Fibroblast of lung (primary cell): ENCODE results near the gene PER2. TPM values are rescaled to one million over a fixed set of nuclear protein-coding genes. Genes with fewer than 3 reads are reported as not detected.

Experiments
- DNase-seq, 2 donors: peaks; one replicate each; pipeline versions ENCODE4 v3.0.0 to v3.0.0-alpha.2; 2010; ENCODE audit warnings: low read depth in 2 of 2
- H2AFZ ChIP-seq: 2 replicates; pipeline ENCODE4 v1.5.1; 2012; ENCODE audit warnings: low read length, control low read depth, inconsistent platforms
- H3K27ac ChIP-seq: 2 replicates; pipeline ENCODE4 v1.5.1; 2011; ENCODE audit warnings: low read length, control low read depth; ENCODE audit not compliant: insufficient read depth
- H3K27me3 ChIP-seq: 2 replicates; pipeline ENCODE4 v1.5.1; 2011; ENCODE audit warnings: mild to moderate bottlenecking, low read length; ENCODE audit not compliant: control insufficient read depth, insufficient read depth
- H3K36me3 ChIP-seq: 2 replicates; pipeline ENCODE4 v1.5.1; 2011; ENCODE audit warnings: low read length; ENCODE audit not compliant: control insufficient read depth, insufficient read depth
- H3K4me1 ChIP-seq: 2 replicates; pipeline ENCODE4 v1.5.1; 2011; ENCODE audit warnings: low read length; ENCODE audit not compliant: control insufficient read depth, insufficient read depth; ENCODE audit errors: extremely low read depth
- H3K4me2 ChIP-seq: 2 replicates; pipeline ENCODE4 v1.5.1; 2011; ENCODE audit warnings: low read length, control low read depth; ENCODE audit not compliant: insufficient read depth; ENCODE audit errors: extremely low read depth
- H3K4me3 ChIP-seq, 4 experiments: fragments of 200-600 bp in 1 of 4; sonication (generic) in 1 of 4; replicated peaks in 1 of 4; 2 replicates each; pipeline ENCODE4 v1.5.1; 2011 to 2016; ENCODE audit warnings: low read length in 4 of 4, low read depth in 3 of 4, mild to moderate bottlenecking in 3 of 4, control low read depth in 2 of 4, inconsistent platforms in 1 of 4, mixed read lengths in 1 of 4; ENCODE audit not compliant: insufficient read depth in 1 of 4; ENCODE audit errors: control extremely low read depth in 1 of 4
- H3K79me2 ChIP-seq: 2 replicates; pipeline ENCODE4 v1.5.1; 2012; ENCODE audit warnings: mild to moderate bottlenecking, low read length, inconsistent platforms; ENCODE audit not compliant: control insufficient read depth, insufficient read depth
- H3K9ac ChIP-seq: 2 replicates; pipeline ENCODE4 v1.5.1; 2011; ENCODE audit warnings: mild to moderate bottlenecking, low read length, control low read depth; ENCODE audit not compliant: insufficient read depth
- H3K9me3 ChIP-seq: 2 replicates; pipeline ENCODE4 v1.5.1; 2012; ENCODE audit warnings: low read depth, low read length; ENCODE audit not compliant: control insufficient read depth, insufficient read depth
- H4K20me1 ChIP-seq: 2 replicates; pipeline ENCODE4 v1.5.1; 2011; ENCODE audit warnings: low read length; ENCODE audit not compliant: control insufficient read depth, insufficient read depth; ENCODE audit errors: extremely low read depth
- EZH2 ChIP-seq: IDR thresholded peaks from 2 replicates; pipeline ENCODE4 v1.5.1; 2012; ENCODE audit warnings: low read length, control low read depth, mild to moderate bottlenecking; ENCODE audit errors: missing control alignments
- polyA plus RNA-seq, 2 donors: library from polyadenylated mRNA; depleted of rRNA in 1 of 2; stranded (reverse) in 1 of 2; unstranded in 1 of 2; fragments of >200 nt; gene quantifications; 2 replicates each; pipeline ENCODE4 v1.2.1, GENCODE V29; 2011 to 2012; ENCODE audit warnings: missing spikeins in 1 of 2
- total RNA-seq: library from RNA; depleted of rRNA; stranded (reverse); fragments of >200 nt; gene quantifications from 2 replicates; pipeline ENCODE4 v1.2.1, GENCODE V29; 2014
- TF ChIP-seq, protein P1 (sequence below), 2 donors: IDR thresholded peaks in 1 of 2; conservative IDR thresholded peaks in 1 of 2; 1 replicate in 1 of 2; 2 replicates in 1 of 2; pipeline ENCODE4 v1.5.1; 2011 to 2012; ENCODE audit warnings: low read length in 2 of 2, control low read depth in 1 of 2, inconsistent platforms in 1 of 2, low read depth in 1 of 2, mild to moderate bottlenecking in 1 of 2

The PER2 gene
- total and polyA plus RNA-seq, 2 donors (not counting 1 experiment from before 2014, with no cell fraction given), result 1.9 to 4.6 TPM

DNA sequence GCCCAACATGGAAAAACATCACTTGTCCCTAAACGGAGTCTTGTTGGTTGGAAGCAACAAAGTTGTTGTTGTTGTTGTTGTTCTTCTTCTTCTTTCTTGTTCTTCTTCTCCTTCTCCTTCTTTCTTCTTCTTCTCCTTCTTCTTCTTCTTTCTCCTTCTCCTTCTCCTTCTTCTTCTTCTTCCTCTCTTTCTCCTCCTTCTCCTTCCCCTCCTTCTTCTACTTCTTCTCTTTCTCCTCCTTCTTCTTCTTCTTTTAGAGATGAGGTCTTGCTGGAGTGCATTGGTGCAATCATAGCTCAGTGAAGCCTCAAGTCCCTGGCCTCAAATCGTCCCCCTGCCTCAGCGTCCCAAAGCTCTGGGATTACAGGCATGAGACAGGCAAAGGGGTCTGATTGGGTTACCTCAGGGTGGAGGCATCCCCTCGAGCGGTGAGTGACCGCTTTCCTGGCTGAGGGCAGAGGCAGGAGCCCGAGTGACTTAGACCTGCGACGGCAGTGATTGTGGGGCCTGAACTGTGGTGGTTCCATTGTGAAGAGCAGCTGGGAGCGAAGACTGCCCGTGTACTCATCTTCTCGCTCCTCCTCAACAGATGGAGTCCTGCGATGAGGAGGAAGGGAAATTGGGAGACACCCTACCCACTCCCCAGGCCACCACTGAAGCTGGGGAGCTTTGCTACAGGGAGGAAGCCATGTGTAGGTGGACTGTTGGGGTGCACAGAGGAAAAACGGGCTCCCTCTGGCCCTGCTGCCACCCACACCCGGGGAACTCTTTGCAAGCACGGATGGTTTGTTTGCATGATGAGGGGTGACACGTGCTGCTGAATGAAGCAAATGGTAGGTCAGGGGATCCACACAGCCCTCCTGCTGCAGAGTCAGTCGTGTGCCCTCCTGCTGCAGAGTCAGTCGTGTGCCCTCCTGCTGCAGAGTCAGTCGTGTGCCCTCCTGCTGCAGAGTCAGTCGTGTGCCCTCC lies 7.0 kb upstream of the PER2 start:
- Histone ChIP-seq H3K9me3 (no peaks in the 10 kb centered on the region), H3K27me3 (peaks cover 15% of the 10 kb centered on the region), H2AFZ (no peak overlapping the region), H3K4me2 (no peak overlapping the region), H3K9ac (no peak overlapping the region), H3K36me3 (no peaks in the 10 kb centered on the region), H3K4me3 (no peak overlapping the region), H3K79me2 (no peaks in the 10 kb centered on the region), H4K20me1 (no peaks in the 10 kb centered on the region), H3K27ac (no peak overlapping the region), H3K4me1 (no peaks in the 10 kb centered on the region)
- DNase-seq, result no peak
- no peak for TF ChIP-seq EZH2
- TF ChIP-seq, protein P1, sequence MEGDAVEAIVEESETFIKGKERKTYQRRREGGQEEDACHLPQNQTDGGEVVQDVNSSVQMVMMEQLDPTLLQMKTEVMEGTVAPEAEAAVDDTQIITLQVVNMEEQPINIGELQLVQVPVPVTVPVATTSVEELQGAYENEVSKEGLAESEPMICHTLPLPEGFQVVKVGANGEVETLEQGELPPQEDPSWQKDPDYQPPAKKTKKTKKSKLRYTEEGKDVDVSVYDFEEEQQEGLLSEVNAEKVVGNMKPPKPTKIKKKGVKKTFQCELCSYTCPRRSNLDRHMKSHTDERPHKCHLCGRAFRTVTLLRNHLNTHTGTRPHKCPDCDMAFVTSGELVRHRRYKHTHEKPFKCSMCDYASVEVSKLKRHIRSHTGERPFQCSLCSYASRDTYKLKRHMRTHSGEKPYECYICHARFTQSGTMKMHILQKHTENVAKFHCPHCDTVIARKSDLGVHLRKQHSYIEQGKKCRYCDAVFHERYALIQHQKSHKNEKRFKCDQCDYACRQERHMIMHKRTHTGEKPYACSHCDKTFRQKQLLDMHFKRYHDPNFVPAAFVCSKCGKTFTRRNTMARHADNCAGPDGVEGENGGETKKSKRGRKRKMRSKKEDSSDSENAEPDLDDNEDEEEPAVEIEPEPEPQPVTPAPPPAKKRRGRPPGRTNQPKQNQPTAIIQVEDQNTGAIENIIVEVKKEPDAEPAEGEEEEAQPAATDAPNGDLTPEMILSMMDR (conservative IDR thresholded peaks at IDR 0.05 in 1 of 2, IDR thresholded peaks at IDR 0.05 in 1 of 2; ENCODE audit: low read depth in 1 of 2, low read length in 2 of 2), result no peak

DNA sequence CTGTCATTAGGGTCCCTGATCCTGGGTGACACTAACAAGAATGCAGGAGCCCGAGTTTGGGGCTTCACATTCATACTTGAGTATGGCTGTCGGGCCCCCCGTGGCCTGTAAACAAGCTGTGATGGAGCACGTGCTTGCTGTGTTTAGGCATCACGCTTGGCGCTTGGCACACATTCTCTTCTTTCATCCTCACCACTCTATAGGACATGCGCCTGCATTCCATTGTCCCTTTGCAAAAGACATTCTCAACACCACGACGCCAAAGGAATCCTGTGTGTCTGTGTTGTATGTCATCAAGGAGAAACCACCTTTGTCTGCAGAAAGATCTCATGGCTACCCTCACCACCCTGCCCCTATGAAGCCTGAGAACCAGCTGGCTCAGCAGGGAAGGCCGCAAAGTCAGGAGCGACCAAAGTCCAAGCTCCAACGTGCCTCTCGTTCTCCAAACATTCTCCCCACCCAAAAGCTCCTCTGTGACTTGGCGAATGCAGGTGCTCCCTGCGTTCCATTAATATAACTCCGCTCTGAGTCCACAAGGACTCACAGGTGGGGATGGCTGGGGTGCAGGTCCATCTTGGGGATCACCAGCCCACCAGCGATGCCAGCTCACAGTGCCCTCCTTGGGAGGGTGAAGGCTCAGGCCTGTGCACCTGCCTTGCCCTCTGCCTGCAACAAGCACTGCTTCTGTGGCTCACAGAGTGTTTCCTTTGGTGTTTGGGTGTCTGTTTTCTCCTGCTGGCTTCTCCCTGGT lies 6.2 kb upstream of the PER2 start:
- Histone ChIP-seq H2AFZ (no peak overlapping the region), H4K20me1 (no peaks in the 10 kb centered on the region), H3K79me2 (no peaks in the 10 kb centered on the region), H3K4me3 (no peak overlapping the region), H3K4me2 (no peak overlapping the region), H3K9me3 (no peaks in the 10 kb centered on the region), H3K4me1 (no peaks in the 10 kb centered on the region), H3K27ac (no peak overlapping the region), H3K27me3 (peaks cover 10% of the 10 kb centered on the region), H3K9ac (no peak overlapping the region), H3K36me3 (no peaks in the 10 kb centered on the region)
- TF ChIP-seq EZH2, result no peak
- TF ChIP-seq, protein P1 (conservative IDR thresholded peaks at IDR 0.05 in 1 of 2, IDR thresholded peaks at IDR 0.05 in 1 of 2; ENCODE audit: low read depth in 1 of 2, low read length in 2 of 2), result no peak
- DNase-seq, result no peak

DNA sequence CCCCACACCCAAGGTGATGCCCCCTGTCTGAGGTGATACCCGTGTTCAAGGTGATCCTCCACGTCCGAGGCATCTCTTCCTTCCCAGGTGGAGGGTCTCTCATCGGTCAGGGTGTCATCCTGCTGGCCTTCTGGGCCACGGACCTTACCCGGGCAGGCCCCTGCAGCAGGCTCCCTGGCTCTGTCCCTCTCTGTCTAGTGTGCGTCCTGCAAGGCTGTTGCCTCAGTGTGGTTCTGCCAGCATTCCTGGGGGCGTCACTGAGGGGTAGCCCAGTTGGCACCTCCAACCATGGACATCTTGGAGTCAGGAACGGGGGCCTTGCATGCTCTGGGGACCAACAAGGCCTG lies 5.6 kb upstream of the PER2 start:
- H3K79me2 ChIP-seq, result no peaks in the 10 kb centered on the region
- no peaks in the 10 kb centered on the region for H3K9me3 ChIP-seq
- TF ChIP-seq, protein P1 (conservative IDR thresholded peaks at IDR 0.05 in 1 of 2, IDR thresholded peaks at IDR 0.05 in 1 of 2; ENCODE audit: low read depth in 1 of 2, low read length in 2 of 2), result no peak
- no peak for TF ChIP-seq EZH2
- H3K4me1 ChIP-seq, result peaks cover 2% of the 10 kb centered on the region
- H4K20me1 ChIP-seq, result no peaks in the 10 kb centered on the region
- peaks cover 9% of the 10 kb centered on the region for H3K27me3 ChIP-seq
- no peak overlapping the region for H3K27ac ChIP-seq
- no peak overlapping the region for H3K4me3 ChIP-seq
- H3K4me2 ChIP-seq, result no peak overlapping the region
- H3K36me3 ChIP-seq, result no peaks in the 10 kb centered on the region
- H3K9ac ChIP-seq, result no peak overlapping the region
- no peak for DNase-seq
- no peak overlapping the region for H2AFZ ChIP-seq
